GM21529 (cell line): Measurements from ENCODE around the gene MVB12A.
A peak's percentile ranks its signal among the peaks of the same experiment; 100 is the strongest.

Experiments used
- ATAC-seq: cut with Tn5 transposase; IDR thresholded peaks from one replicate; pipeline ENCODE4 v1.9.1; 2021; ENCODE audit not compliant: unreplicated experiment

MVB12A gene

GRCh38 chr19:17419621-17420474, at the start of gene MVB12A:
Gene MVB12A, plus strand, starts transcription at chr19:17420047. Its CDS starts 89 bp downstream, at chr19:17420136.
- peak; percentile 84 for ATAC-seq

- no peak for ATAC-seq
These were observed 42.8 kb upstream of the MVB12A start, which contains the start of gene PLVAP for GRCh38 chr19:17376935-17377600. Gene PLVAP, minus strand, starts transcription at chr19:17377342. Its CDS starts 54 bp downstream, at chr19:17377288.

GRCh38 chr19:17378271-17378670, 41.6 kb upstream of the MVB12A start:
- ATAC-seq = no peak

- no peak for ATAC-seq
These were observed 40.6 kb upstream of the MVB12A start for GRCh38 chr19:17379221-17379631.

GRCh38 chr19:17380426-17381138, 39.3 kb upstream of the MVB12A start:
- no peak for ATAC-seq

GRCh38 chr19:17385878-17386611, 33.8 kb upstream of the MVB12A start:
- no peak for ATAC-seq

GRCh38 chr19:17389288-17389687, 30.6 kb upstream of the MVB12A start:
- no peak for ATAC-seq

GRCh38 chr19:17389957-17390664, 29.7 kb upstream of the MVB12A start:
- no peak for ATAC-seq

- peak; percentile 88 for ATAC-seq
These were observed 29.0 kb upstream of the MVB12A start for GRCh38 chr19:17390665-17391370.

- ATAC-seq = no peak
These were observed 28.3 kb upstream of the MVB12A start for GRCh38 chr19:17391371-17392151.

- no peak for ATAC-seq
These were observed 26.8 kb upstream of the MVB12A start for GRCh38 chr19:17393002-17393401.

- ATAC-seq = no peak
These were observed 25.9 kb upstream of the MVB12A start, which contains the start of gene CCDC194 for GRCh38 chr19:17393914-17394313. Gene CCDC194, minus strand, starts transcription at chr19:17394196. Its CDS starts 38 bp downstream, at chr19:17394158.

- ATAC-seq = no peak
These were observed 24.9 kb upstream of the MVB12A start for GRCh38 chr19:17394891-17395415.

- no peak for ATAC-seq
These were observed 20.8 kb upstream of the MVB12A start for GRCh38 chr19:17398902-17399527.

GRCh38 chr19:17401628-17402027, 18.2 kb upstream of the MVB12A start:
- no peak for ATAC-seq

GRCh38 chr19:17402982-17403855, 16.6 kb upstream of the MVB12A start:
- ATAC-seq = no peak

- no peak for ATAC-seq
These were observed 15.8 kb upstream of the MVB12A start for GRCh38 chr19:17404015-17404414.
